WI38 (cell line): Measurements from ENCODE around the gene TAF8.

Source experiments
- H3K4me3 ChIP-seq: 2 replicates; pipeline ENCODE4 v1.5.1; 2011; ENCODE audit warnings: low read depth, mild to moderate bottlenecking, control low read depth, low read length
- CTCF ChIP-seq: IDR thresholded peaks from 2 replicates; pipeline ENCODE4 v1.5.1; 2012; ENCODE audit warnings: low read depth, mild to moderate bottlenecking, control low read depth, low read length

TAF8 gene

GRCh38 chr6:42083530-42083929 lies 33.2 kb downstream of the TAF8 start:
- TF ChIP-seq CTCF: no peak
- no peak overlapping the region for H3K4me3 ChIP-seq

GRCh38 chr6:42084889-42085288 lies 34.6 kb downstream of the TAF8 start:
- no peak overlapping the region for H3K4me3 ChIP-seq
- TF ChIP-seq CTCF: peak; percentile 17; the same call in 1 of the 2 replicates

GRCh38 chr6:42086046-42087035 lies 36.0 kb downstream of the TAF8 start:
- H3K4me3 ChIP-seq: no peak overlapping the region
- TF ChIP-seq CTCF: peak; percentile 5; the same call in 1 of the 2 replicates

GRCh38 chr6:42088101-42088591 lies 37.8 kb downstream of the TAF8 start:
- H3K4me3 ChIP-seq: no peak overlapping the region
- TF ChIP-seq CTCF: no peak

GRCh38 chr6:42090819-42091717 lies 40.7 kb downstream of the TAF8 start:
- no peak overlapping the region for H3K4me3 ChIP-seq
- TF ChIP-seq CTCF: no peak

- no peak for TF ChIP-seq CTCF
- no peak overlapping the region for H3K4me3 ChIP-seq
These were observed 41.3 kb downstream of the TAF8 start for GRCh38 chr6:42091718-42092023.
